GM19452 (cell line): ENCODE data around the gene SNX21.
"Not testable (repeated sequence)": the region's sequence is repeated elsewhere in the genome, so short reads cannot be mapped to it uniquely, and the experiment has no call there.

Source experiments
- ATAC-seq: cut with Tn5 transposase; IDR thresholded peaks from one replicate; pipeline ENCODE4 v1.9.1; 2021; ENCODE audit not compliant: unreplicated experiment

Gene SNX21

DNA sequence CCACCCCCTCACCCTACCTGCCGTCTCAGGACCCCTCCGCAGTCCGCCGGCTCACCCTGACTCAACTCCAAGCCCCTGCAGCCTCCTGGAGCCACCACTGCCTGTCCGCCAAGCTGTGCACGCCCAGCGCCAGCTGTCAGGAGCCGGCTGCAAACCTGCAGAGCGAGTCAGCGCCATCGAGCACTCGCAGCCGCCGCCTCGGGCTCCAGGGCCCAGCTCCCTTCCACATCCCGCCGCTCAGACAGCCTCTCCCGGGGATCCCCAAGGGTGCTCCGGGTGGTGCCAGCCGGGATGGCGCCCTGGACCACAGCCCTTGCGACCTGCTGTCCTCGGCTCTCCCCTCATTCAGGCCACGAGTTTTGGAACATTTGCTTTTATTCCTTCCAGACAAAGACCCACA, 10.7 kb upstream of the SNX21 start:
- ATAC-seq, result no peak

DNA sequence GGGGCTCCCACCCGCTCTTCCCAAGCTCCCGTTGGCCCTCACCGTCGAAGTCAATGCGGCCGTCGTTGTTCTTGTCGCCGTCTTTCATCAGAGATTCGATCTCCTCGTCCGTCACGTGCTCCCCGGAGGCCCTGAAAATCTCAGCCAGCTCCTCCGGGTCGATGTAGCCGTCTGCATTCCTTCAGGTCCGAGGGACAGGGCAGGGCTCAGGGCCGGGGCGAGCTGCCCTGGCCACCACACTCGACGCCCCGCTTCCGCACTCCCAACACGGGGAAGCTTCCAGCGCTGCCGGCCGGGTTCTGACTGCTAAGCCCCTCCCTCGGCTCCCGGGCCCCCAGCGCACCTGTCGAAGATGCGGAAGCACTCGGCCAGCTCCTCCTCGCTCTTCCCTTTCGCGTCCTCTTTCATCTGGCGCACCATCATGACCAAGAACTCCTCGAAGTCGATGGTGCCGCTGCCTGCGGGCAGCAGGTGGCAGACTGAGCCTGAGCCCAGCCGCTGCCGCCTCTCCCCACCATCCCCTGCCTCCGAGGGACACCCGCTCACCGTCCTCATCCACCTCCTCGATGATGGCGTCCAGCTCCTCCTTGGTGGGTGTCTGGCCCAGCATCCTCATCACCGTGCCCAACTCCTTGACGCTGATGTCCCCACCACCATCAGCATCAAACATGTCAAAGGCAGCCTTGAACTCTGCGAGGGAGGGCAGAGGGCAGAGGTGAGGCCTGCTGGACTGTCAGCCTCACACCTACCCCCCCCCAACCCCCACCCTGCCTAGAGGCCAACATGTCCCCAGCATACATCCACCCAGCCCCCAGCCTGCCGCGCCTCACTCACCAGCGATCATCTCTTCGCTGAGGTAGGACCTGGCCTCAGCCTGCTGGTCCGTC, 9.4 kb upstream of the SNX21 start:
- ATAC-seq, result no peak

DNA sequence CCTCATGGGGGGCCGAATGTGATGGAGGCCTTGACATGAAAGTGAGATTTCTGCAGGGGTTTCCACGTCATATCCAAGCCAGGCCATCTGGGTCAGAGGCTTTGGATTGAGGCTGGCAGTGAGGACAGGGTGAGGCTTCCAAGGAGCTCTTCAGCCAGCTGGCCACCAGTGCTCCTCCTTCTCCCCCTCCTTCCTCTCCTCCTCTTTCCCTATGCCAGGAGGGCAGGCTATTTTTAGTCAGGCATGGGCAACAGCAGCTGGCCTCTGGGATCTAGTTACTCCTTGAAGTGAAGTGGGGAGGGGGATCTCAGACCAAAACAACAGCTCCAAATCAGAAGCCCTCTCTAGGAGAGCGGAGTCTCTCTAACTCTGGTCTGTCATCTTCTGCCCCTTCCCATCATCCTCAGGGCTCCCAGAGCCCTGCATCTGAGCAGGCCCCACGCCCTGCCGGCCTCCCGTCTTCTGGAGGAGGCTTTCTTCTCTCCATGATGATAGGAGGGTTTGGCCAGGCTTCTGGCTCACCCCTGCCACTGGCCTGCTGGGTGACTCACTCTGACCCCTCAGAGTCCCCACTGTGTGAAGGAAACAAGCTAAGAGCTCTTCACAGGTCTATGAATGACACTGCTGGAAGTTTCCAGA, 7.1 kb upstream of the SNX21 start:
- no peak for ATAC-seq

DNA sequence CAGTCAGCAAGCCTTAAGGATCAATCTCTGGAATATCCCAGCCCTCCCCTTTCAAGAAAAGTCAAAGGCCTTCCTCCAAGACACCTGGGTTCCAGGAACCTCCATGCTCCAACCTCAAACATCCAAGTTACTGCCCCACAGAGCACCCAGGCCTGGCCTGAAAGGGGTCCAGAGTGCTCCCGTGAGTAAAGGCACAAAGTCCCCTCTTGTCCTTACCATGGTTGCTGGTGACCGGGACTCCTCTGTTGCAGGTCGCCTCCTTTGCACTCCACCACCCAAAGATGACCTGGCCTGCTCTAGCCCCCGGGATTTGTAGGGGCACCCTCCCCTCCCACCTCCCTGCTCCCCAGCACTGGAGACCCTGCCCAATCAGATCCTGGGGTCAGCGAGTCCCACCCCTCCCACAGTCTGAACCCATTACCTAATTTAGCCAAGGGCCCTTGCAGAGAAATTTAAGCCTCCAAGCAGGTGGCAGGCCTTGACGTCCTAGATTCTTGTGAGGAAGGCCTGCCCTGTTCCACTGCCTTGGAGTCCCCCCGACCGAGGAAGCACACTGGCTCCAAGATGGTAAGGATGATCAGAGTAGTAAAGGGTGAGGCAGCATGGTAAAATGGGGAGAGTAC, 6.5 kb upstream of the SNX21 start, which contains the start of gene TNNC2:
TNNC2 (minus strand) TSS at position 283 of the 623 bp plus-strand sequence; CDS start at position 219, 64 bp downstream.
- no peak for ATAC-seq

DNA sequence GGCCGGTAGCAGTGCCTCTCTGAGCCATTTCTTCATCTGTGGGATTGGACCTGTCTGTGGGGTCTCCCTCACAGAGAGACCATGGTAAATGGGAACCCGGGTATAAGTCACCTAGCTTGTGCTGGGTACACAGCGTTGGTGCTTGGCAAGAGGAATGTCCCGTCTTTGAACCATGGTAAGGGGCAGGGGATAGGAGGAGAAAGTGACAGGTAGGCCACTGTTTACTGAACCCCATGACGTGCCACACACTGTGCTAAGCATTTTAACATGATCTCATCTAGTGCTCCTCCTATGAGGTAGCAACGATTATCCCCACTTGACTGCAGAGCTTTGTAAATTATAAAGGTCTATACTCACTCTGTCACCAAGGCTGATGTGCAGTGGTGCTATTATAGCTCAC, 5.9 kb upstream of the SNX21 start:
- no peak for ATAC-seq

DNA sequence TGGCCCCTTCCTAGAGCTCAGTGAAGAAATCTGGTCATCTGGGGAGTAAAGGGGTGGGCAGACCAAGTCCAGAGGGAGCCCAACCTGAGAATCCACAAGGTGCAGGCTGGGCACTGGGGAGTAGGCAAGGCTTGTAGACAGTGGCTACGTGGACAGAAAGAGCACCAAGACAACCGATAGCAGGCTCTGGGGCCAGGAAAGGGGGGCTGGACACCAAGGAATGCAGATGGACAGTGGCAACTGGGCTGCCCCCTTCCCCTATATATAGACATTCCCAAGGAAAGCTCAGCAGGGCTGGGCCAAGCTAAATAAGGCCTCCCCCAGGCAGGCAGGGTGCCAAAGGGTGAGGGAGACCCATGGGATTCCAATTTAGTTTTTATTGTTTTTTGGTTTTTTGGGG, 5.0 kb upstream of the SNX21 start:
- ATAC-seq, result no peak

DNA sequence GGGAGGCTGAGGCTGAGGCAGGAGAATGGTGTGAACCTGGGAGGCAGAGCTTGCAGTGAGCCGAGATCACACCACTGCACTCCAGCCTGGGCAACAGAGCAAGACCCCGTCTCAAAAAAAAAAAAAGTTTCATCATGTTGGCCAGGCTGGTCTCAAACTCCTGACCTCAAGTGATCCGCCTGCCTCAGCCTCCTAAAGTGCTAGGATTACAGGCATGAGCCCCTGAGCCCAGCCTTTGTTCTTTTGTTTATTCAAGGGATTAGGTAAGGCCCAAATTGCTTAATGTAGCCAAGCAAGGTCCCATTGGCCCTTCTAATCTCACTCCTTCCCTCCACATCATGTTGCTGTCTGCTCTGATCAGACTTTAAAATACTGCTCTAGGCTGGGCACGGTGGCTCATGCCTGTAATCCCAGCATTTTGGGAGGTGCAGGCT, 3.9 kb upstream of the SNX21 start:
- ATAC-seq, result not testable (repeated sequence)

DNA sequence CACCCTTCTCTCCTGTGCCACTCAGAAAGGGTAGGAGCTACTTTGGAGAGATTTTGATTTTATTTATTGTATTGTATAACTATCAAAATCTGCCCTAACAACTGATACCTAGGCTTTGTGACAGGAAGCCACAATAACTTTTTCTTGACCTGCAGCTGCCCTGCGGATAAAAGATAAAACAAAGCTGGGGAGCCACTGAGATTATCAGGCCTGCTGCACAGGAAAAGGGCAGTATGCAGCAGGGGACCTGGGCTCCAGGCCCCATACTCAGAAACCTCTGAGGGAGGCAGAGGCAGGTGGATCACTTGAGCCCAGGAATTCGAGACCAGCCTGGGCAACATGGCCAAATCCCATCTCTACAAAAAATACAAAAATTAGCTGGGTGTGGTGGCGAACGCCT, 980 bp upstream of the SNX21 start:
- ATAC-seq, result no peak

DNA sequence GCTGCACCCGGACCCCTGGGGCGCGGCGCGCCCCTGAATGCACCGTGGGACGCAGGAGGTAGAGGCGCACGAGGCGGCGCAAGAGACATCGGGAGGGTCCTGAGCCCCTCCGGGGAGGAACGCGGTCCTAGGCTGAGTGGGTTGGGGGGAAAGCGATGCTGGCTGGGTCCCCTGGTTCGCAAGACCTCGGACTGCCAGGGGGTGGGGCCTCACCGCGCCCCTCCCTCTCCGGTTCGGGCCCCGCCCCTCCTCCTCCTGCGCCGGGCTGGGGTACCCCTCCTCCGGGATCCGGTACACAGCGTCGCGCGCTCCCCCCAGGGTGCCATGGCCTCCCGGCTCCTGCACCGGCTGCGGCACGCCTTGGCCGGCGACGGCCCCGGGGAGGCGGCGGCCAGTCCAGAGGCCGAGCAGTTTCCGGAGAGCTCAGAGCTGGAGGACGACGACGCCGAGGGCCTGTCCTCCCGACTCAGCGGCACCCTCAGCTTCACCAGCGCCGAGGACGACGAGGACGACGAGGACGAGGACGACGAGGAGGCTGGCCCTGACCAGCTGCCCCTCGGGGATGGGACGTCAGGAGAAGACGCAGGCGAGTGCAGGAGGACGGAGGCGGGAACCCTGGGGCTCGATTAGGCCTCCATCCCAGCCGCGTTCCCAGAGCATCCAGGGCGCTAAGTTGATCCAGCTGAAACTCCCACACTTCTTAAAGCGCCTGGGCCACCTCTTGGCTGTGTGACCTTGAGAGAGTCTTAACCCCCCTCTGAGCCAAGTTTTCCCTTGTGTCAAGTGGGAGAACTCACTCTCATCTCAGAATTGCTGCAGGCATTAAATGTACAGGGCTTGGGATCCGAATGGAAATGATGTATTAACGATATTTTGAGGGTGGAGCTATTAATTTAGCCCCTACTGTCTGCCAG, 541 bp downstream of the SNX21 start:
- ATAC-seq, result no peak

DNA sequence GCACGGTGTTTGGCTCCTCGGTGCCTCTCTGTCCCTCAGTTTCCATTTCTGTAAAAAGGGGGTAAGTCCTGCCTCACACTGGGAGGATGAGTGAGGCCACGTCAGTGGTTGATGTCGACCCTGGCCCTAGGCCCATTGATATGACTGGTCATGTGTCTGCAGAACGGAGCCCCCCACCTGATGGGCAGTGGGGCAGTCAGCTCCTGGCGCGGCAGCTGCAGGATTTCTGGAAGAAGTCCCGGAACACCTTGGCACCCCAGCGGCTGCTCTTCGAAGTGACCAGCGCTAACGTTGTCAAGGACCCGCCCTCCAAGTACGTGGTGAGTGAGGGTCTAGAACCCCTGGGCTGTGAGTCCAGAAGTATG, 1.2 kb downstream of the SNX21 start:
- ATAC-seq, result no peak

DNA sequence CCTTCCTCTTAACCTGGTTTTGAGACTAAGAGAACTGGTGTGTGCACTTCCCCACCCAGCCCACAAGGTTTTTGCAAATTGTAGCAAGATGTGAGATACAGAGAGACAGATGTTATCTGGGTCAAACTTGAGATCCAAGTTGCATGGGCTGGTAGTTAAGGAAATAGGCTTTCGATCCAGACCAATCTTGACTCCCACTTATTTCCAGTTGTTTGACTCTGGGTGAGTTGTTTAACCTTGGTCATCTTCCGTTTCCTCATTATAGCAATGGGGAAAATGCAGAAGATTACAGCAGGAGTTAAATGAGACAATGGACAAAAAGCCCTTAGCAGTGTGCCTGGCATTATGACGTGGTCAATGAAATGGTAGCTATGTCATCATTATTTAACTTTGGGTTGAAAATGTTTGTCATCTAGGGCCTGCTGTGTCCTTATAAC, 1.7 kb downstream of the SNX21 start:
- no peak for ATAC-seq

DNA sequence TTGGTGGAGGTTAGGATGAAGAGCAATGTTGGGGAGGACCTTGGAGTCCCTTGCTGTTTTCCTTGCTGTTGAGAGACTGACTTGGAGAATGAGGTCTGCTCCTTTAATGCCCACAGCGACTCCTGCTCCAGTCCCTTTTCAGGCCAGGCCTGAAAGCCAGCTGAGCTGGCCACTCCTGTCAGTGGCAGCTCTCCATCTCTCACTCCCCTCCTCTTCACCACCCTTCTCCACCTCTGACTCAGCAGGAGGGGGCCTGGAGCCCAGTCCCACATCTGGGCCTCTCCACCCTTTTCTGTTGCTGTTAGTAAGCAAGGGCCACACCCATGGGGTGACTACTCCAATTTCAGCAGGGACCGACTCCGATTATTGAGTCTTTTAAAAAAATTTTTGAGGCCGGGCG, 2.2 kb downstream of the SNX21 start:
- ATAC-seq, result no peak

DNA sequence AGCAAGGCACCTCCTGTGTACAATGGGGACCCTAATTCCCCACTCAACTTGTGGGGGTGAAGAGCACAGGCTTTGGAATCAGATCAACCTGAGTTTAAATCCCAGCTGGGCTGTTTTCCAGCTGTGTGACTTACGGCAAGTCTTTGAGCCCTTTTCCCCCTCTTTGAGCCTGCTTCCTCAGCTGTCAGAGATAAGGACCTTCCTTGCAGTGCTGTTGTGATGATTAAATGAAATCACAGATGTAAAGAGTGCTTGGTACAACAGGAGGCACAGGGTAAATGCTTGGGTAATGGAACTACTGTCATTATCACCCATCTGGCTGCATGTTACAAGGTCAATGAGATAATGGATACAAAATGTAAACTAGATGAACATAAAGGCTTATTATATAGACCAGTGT, 3.2 kb downstream of the SNX21 start:
- no peak for ATAC-seq

DNA sequence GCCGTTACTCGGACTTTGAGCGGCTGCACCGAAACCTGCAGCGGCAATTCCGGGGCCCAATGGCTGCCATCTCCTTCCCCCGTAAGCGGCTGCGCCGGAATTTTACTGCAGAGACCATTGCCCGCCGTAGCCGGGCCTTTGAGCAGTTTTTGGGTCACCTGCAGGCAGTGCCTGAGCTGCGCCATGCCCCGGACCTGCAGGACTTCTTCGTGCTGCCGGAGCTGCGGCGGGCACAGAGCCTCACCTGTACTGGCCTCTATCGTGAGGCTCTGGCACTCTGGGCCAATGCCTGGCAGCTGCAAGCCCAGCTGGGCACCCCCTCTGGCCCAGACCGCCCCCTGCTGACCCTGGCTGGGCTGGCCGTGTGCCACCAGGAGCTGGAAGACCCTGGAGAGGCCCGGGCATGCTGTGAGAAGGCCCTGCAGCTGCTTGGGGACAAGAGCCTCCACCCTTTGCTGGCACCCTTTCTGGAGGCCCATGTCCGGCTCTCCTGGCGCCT, 7.2 kb downstream of the SNX21 start:
- ATAC-seq, result no peak

DNA sequence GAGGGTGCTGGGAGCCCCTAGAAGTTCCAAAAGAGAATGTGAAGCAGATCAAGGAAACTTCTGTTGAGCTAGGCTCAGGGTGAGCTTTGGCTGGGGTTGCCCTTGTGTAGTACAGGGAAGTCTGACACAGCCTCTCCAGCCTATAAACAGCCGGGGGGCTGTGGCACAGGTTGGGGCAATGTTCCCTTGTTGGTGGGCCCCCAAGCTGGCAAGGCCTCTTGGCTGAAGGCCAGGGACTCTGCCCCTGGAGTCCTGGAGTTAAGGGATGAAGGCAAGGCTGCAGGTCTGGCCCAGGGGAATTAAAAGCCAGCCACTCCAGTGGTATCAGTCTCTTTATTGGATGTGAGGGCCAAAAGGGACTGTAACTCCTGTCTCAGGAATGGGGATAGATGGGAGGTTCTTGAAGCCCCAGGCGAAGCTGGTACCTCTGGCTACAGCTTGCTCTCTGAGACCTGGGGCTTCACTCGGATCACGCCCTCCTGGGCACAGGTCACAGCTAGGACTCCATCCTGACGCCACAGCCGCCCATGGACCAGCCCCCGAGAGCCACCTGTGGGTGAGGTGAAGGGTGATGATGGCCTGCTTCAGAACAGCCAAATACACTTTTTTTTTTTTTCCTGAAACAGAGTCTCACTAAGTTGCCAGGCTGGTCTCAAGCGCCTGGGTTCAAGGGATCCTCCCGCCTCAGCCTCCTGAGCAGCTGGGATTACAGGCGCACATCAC, 8.0 kb downstream of the SNX21 start:
- ATAC-seq, result no peak

DNA sequence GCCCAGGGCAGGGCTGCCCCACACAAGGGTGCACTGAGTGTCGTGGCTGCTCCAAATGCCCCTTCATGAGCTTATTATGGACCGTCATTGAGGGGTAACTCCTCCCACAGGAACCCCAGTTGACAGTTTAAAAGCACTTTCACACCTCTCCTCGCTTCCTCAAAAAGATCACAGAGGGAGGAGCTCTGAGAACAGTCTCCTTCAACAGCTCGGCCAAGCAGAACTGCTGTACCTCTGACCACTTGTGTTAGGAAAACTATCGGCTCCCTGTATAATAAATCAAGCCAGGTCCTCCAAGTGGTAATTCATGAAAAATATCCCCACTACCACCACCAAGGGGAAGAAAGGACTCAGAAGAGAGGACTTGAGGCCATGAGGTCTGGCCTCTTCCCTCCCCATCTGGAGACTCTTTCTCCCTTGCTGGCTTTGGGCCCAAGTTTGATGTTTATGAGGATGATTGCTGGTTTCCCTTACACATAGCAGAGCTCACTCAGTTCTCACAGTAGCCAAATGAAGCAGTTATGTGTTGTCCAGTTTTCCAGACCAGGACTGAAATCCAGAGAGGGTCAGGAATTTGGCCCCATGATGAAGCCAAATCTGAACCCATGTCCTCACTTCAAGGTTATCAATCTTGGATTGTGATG, 8.7 kb downstream of the SNX21 start:
- peak; percentile 70 for ATAC-seq

DNA sequence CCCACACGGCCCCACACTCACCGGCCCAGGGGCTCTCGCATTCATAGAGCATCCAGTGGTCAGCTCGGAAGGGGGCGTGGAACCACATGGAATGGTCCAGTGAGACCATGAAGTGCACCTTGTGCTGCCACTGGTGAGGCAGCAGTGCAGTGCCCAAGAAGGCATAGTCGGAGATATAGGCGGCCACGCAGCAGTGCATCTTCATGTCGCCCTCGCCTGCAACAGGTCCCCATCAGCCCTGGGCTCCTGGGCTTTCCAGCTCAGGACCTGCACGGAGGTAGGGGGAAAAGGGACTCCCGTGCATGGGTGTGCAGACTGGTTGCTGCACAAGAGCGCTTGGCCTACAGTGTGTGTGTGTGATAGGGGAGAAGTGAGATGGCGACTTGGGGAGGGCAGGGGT, 9.9 kb downstream of the SNX21 start:
- no peak for ATAC-seq

DNA sequence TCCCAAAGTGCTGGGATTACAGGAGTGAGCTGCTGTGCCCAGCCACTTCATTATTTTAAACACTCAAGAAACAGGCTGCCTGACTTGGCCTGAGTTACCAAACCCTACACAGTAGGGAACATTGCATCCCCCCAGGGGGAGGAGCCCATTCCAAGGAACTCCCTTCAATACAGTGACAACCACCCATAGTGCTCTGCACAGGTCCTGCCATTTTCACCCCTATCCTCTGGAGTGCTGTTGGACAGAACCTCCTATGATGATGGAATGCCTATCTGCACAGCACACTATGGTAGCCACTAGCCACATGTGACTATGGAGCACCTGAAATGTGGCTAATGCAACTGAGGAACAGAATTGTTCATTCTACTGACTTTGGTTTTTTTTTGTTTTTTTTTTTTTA, 11.9 kb downstream of the SNX21 start:
- ATAC-seq, result no peak

DNA sequence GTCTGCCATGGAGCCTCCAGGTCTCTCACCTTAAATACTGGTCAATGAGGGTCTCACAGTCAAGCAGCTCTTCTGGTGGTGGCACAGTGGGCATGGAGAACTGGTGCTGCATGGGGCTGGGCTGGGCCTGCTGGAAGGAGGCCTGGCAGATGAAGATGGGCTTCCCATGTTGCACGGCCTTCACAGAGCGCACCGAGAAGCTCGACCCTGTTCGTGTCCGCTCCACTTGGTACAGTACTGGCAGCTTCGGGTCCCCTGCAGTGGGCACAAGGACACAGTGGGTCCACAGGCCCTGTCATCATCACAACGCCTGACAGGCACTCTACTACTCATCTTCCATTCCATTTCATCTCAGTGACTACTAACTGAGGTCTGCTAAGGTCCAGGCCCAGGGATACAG, 14.8 kb downstream of the SNX21 start:
- ATAC-seq, result no peak
